RKO (cell line): Measurements from ENCODE around the gene GPR35.
"Not testable (repeated sequence)": the region's sequence is repeated elsewhere in the genome, so short reads cannot be mapped to it uniquely, and the experiment has no call there.

Source experiments
- DNase-seq: peaks from one replicate; pipeline ENCODE4 v3.0.0-alpha.2; 2016; ENCODE audit warnings: low spot score

GPR35 gene

DNA sequence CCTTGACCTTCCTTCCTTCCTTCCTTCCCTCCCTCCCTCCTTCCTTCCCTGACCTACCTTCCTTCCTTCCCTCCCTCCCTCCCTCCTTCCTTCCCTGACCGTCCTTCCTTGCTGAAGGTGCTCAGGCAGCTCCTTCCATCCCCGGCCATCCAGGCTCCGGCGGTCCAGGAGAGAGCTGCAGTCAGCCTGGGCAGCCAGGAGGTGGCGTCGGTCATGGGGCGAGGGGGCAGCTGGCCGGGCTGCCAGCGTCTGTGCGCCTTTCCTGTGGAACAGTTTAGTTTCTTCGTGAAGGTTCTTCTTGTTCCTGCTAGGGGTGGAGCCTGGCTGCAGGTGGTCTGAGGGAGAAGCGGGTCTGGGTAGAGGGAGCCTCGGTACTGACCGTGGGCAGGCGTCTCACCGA lies 15.7 kb downstream of the GPR35 start:
- DNase-seq, result peak; percentile 16

DNA sequence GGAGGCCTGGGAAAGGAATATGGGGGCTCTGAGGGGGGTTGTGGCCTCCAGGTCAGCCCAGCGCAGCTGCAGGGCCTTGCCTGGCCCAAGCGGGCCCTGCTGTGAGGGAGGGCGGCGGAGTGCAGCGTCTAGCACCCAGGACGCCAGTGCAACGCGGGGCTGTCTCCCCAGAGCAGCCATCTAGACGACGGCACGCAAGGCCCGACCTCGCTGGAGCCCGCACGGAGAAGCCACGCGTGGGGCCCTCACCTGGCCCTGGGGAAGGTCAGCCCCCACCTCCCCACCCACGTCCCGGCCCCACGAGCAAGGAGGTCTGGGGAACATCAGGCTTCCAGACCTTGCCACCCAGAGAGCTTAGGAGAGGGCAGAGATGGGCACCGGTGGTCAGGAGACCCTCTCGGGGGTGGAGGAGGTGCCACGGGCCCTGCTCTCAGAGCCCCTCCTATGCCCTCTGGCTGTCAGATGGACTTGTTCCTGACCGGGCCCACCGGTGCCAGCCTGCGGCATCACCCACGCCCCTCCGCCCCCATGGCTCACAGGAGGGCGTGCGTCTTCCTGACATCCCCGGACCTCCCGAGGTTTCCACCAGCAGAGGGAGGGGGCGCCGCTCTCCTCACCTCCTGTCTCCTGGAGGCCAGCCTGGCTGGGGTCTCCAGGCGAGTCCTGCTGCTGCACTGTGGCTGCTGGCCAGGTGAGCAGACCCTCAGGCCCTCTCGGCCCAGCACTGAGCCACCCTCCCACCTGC lies 17.0 kb downstream of the GPR35 start:
- no peak for DNase-seq

- DNase-seq, result no peak
Measured at GRCh38 chr2:240642806-240643092, 17.5 kb downstream of the GPR35 start.

GRCh38 chr2:240643093-240643810 lies 18.0 kb downstream of the GPR35 start:
- DNase-seq, result no peak

GRCh38 chr2:240643811-240644150 lies 18.5 kb downstream of the GPR35 start:
- DNase-seq, result no peak

DNA sequence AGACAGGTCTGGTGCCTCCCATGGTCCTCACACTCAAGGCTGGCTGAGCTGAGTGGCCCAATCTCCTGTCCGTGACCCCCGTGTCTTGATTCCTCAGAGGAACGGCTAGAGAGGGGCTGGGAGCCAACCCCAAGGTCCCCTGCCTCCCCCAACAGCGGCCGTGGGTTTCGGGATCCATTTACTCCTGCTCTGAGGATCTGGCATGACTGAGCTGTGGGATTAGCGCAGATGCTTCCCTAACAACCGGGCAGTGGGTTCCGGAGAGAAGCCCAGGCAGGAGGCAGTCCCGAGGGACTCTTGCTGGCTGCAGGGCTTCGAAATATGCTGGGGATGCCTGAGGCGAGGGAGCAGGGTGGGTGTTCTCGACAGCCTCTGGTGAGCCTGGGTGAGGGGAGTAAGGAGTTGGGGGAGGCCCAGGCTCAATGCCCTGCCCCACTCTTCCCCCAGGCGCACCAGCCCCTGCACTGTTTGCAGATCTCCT lies 18.9 kb downstream of the GPR35 start:
- no peak for DNase-seq

DNA sequence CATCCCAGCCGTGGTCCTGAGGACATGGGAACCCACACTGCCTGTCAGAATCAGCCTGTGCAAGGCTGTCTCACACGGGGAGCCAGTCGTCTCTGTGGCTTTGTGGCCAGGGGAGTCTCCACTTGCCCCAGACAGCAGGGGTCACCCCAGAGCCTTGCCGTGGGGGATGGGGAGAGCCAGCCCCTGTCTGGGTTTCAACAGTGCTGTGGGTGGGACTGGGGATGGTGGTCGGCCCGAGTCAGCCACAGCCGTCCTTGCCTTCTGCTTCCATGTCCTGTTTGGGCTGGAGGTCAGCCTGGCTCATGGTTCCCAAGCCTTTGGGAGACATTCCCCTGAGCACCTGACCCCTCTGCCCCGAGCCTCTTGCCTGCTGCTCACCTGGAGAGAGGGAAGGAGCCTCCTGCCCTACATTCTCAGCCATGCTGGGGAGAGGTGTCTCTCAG lies 19.6 kb downstream of the GPR35 start:
- DNase-seq, result no peak

- no peak for DNase-seq
Measured at GRCh38 chr2:240645346-240645745, 20.1 kb downstream of the GPR35 start.

- DNase-seq, result no peak
Measured at GRCh38 chr2:240645801-240646175, 20.5 kb downstream of the GPR35 start.

DNA sequence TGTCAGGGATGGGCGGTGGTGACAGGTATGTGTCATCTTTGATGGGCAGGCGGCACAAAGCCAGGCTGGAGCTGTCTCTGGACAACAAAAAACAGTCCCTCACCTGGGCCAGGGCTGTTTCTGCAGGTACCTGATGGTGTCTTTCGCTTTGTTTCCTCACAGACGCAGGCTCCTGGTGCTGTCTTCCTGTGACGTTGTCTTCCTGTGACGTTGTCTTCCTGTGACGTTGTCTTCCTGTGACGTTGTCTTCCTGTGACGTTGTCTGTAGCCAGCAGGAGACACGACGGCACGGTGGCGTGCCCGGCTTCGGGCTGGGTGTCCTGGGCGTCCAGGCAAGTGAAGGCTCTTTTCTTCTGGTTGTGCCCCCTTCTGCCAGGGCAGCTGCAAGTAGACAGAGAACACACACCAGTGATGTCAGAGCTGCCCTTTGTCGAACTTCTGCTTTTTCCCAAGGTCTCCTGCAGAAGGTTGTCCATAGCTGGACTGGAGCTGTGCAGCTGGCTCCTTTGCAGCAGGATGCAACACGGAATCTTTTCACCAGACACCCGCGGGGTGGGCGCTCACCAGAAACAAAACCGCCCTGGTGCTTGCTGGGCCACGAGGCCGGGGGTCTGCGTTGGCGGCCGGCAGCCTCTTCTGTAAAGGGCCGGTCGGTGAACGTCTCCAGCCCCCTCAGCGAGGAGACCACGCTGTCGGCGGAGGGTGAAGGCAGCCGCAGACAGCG lies 21.1 kb downstream of the GPR35 start:
- DNase-seq, result no peak

- no peak for DNase-seq
Measured at GRCh38 chr2:240646900-240647502, 21.7 kb downstream of the GPR35 start.

DNA sequence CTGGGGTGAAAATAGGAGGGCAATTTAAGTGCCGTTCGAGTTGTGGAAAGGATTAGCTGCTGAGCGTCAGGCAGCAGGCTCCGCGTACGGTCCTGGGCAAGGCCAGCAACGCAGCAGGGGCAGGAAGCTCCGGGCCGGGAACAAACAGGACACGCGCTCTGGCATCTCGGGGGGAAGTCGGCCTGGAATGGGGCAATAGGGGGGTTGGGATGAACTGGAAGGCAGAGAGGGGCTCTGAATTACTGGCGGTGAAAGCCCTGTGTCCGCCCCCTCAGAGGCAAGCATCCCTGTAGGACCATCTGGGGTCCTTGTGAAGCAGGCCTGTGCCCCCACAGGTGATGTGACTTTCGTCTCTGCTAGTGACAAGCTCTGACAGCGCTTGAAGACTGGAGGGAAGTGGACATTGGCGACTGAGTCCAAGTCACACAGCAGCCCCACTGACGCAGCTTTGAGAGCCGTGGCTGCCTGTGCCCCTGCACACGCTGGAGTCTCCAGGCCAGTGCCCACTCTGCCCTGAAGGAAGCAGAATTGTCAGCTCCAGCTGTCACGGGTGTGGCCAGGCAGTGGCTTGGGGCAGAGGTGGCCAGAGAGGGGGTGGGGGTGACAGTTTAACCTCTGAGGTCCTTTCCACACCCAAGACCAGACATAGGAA lies 22.3 kb downstream of the GPR35 start:
- DNase-seq, result no peak

GRCh38 chr2:240648155-240648649 lies 22.9 kb downstream of the GPR35 start:
- DNase-seq, result no peak

DNA sequence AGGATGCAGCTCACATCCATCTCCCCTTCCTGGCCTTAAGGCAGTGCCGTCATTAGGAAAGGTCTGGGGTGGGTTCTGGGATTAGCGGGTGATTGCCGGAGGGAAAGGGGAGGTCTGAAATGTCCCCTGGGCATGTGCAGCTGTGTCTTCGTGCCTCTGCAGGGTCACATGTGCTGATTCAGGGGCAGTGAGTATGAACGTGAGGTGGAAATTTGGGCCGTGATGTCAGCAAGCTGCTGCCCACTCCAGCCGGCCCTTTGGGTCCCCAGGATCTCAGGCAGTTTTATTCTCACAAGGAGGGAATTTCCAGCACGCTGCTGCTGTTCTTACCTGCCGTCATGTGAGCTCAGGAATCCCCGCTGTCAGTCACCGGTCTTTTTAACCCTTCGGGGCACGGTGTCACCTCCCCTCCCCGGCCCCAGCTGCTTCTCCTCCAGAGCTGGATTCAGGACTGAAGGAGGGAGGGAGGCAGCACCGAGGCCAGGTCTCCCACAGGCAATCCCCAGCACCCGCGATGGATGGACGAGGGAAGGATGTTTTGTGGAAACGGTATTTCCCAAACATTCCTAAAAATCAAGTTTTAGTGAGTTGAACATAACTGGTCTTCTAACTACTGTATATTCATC lies 23.5 kb downstream of the GPR35 start:
- no peak for DNase-seq

DNA sequence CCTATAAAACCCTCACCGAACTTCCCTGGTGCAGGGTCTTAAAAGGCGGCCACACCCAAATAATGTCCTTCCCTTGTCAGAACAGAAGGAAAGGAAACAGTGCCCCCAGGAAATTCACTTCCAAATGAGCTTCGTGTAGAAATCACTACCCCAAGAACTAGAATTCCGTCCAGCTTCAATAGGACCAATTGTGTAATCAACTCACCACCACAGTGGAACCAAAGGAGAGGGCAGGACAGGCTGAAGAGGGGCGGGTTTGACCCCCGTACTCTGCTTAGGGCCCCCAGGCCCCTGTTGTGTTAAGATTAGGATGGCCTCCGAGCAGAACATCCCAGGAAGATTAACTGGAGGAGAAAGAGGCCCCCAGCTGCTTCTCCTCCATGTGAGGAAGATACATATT lies 24.1 kb downstream of the GPR35 start:
- no peak for DNase-seq

GRCh38 chr2:240650254-240650965 lies 25.1 kb downstream of the GPR35 start:
- no peak for DNase-seq

DNA sequence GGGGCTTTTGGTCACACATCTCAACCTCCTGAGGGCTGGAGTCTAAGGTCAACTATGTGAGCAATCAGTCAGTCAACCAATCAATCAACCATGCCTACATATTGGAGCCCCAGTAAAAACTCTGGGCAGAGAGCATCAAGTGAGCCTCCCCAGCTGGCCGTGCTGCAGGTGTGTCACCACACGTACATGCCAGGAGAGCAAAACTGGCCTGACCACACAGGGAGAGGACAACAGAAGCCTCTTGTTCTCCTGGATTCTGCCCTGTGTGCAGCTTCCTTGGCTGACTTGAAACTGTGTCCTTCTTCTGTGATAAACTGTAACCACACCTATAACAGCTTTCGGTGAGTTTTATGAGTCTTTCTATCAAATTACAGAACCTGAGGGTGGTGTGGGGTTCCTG lies 25.9 kb downstream of the GPR35 start:
- no peak for DNase-seq

DNA sequence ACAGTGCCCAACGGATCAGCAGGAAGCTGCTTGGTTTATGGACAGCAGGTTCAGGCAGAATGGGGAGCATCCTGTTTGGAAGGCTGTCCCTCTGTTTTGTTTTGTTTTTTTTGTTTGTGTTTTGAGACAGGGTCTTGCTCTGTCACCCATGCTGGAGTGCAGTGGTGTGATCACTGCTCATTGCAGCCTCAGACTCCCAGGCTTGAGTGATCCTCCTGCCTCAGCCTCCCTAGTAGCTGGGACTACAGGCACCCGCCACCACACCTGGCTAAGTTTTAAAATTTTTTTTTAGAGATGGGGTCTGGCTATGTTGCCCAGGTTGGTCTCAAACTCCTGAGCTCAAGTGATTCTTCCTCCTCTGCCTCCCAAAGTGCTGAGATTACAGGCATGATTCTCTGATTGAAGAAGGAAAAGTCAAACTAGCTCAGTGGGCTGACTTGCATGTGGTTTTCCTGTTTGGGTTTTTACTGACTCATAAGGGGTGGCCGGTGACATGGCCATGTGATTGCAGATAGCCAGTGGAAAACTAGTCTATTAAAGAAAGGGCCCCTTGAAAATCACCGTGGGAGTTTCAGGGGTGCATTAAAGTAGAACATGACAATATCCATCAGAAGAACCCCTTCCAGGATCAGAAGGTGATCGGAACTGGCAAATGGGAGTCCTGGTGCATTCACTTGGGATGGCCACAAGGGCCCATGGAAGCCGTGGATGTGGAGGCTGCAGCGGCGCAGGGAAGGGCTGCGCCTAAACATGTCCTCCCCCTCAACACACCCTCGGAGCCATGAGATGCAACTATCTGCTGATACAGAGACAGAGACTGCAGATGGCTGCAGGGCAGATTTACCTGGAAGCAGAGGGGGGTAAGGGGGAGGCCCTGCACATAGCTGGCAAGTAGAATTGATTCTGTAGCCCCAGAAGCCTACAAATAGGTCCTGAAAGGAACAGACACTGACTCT lies 30.9 kb downstream of the GPR35 start:
- DNase-seq, result no peak

DNA sequence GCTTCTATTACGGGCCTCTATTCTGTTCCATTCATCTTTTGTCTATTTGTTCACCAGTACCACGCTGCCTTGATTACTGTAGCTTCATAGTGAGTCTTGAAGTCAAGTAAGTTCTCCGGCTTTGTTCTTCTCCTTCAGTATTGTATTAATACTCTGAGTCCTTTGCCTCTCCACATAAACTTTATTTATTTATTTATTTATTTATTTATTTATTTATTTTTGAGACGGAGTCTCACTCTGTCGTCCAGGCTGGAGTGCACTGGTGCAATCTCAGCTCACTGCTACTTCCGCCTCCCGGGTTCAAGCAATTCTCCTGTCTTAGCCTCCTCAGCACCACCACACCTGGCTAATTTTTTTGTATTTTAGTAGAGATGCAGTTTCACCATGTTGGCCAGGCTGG lies 34.6 kb downstream of the GPR35 start:
- not testable (repeated sequence) for DNase-seq

- no peak for DNase-seq
Measured at GRCh38 chr2:240662681-240663080, 37.4 kb downstream of the GPR35 start.
